CD14-positive monocyte (primary cell): Measurements from ENCODE around the gene IL6R. TPM values are rescaled to one million over a fixed set of nuclear protein-coding genes. Genes with fewer than 3 reads are reported as not detected.
A peak's percentile ranks its signal among the peaks of the same experiment; 100 is the strongest.

Source experiments
- DNase-seq, 3 donors: peaks; one replicate each; pipeline ENCODE4 v3.0.0-alpha.2; 2011 to 2022
- H2AFZ ChIP-seq: 2 replicates; pipeline ENCODE4 v1.6.0; 2012; ENCODE audit warnings: mild to moderate bottlenecking, low read depth, low read length, inconsistent platforms; ENCODE audit not compliant: insufficient read depth, poor library complexity, severe bottlenecking
- H3K27ac ChIP-seq, 2 donors: 1 replicate in 1 of 2; 2 replicates in 1 of 2; pipeline ENCODE4 v1.5.1; 2012 to 2013; ENCODE audit warnings: low read length in 2 of 2, control low read depth in 1 of 2, inconsistent platforms in 1 of 2, low read depth in 1 of 2, mild to moderate bottlenecking in 1 of 2
- H3K27me3 ChIP-seq, 2 donors: one replicate each; pipeline versions ENCODE4 v1.6.0 to v1.6.1; 2011 to 2013; ENCODE audit warnings: low read length in 2 of 2; ENCODE audit not compliant: control insufficient read depth in 2 of 2, insufficient read depth in 2 of 2
- H3K36me3 ChIP-seq, 2 donors: replicated peaks in 1 of 2; 1 replicate in 1 of 2; 2 replicates in 1 of 2; pipeline versions ENCODE4 v1.5.1 to v1.6.1; 2012 to 2013; ENCODE audit warnings: low read length in 2 of 2, control low read depth in 1 of 2, inconsistent platforms in 1 of 2, mild to moderate bottlenecking in 1 of 2; ENCODE audit not compliant: insufficient read depth in 2 of 2, control insufficient read depth in 1 of 2
- H3K4me1 ChIP-seq, 2 donors: 1 replicate in 1 of 2; 2 replicates in 1 of 2; pipeline versions ENCODE4 v1.5.1 to v1.6.1; 2012 to 2013; ENCODE audit warnings: low read length in 2 of 2, control low read depth in 1 of 2, inconsistent platforms in 1 of 2, mild to moderate bottlenecking in 1 of 2, moderate library complexity in 1 of 2; ENCODE audit not compliant: insufficient read depth in 2 of 2, control insufficient read depth in 1 of 2
- H3K4me2 ChIP-seq: replicated peaks from 2 replicates; pipeline ENCODE3; 2012; ENCODE audit warnings: low read length, moderate library complexity, mild to moderate bottlenecking; ENCODE audit not compliant: poor library complexity, severe bottlenecking; ENCODE audit errors: extremely low read depth
- H3K4me3 ChIP-seq, 3 experiments: fragments of 200-600 bp in 1 of 3; sonication (generic) in 1 of 3; replicated peaks in 1 of 3; 1 replicate in 2 of 3; 2 replicates in 1 of 3; pipeline ENCODE4 v1.5.1; 2011 to 2013; ENCODE audit warnings: low read length in 3 of 3, mild to moderate bottlenecking in 3 of 3, control low read depth in 2 of 3, low read depth in 2 of 3, inconsistent platforms in 1 of 3, moderate library complexity in 1 of 3
- H3K79me2 ChIP-seq: 2 replicates; pipeline ENCODE4 v1.6.0; 2012; ENCODE audit warnings: mild to moderate bottlenecking, control low read depth, inconsistent platforms, low read length, moderate library complexity; ENCODE audit not compliant: insufficient read depth
- H3K9ac ChIP-seq: 2 replicates; pipeline ENCODE4 v1.6.0; 2017; ENCODE audit warnings: low read length, mild to moderate bottlenecking; ENCODE audit not compliant: insufficient read depth, poor library complexity, severe bottlenecking
- H3K9me3 ChIP-seq, 2 donors: replicated peaks in 1 of 2; 1 replicate in 1 of 2; 2 replicates in 1 of 2; pipeline versions ENCODE4 v1.5.1 to v1.6.1; 2012 to 2013; ENCODE audit warnings: low read length in 2 of 2, control low read depth in 1 of 2; ENCODE audit not compliant: control insufficient read depth in 1 of 2, insufficient read depth in 1 of 2
- H4K20me1 ChIP-seq: 2 replicates; pipeline ENCODE4 v1.6.0; 2012; ENCODE audit warnings: mild to moderate bottlenecking, low read length, control low read depth, moderate library complexity; ENCODE audit not compliant: insufficient read depth
- H3K27ac Mint-ChIP-seq, 7 donors: one replicate each; pipeline ENCODE4 v1.8.0; 2020; ENCODE audit warnings: mild to moderate bottlenecking in 7 of 7, mixed read lengths in 7 of 7, moderate library complexity in 6 of 7, inconsistent platforms in 2 of 7
- H3K27me3 Mint-ChIP-seq, 3 donors: one replicate each; pipeline ENCODE4 v1.8.0; 2021 to 2022; ENCODE audit warnings: low read depth in 3 of 3, mild to moderate bottlenecking in 3 of 3, mixed read lengths in 3 of 3, moderate library complexity in 3 of 3, inconsistent platforms in 1 of 3
- H3K36me3 Mint-ChIP-seq, 2 donors: one replicate each; pipeline ENCODE4 v1.8.0; 2020; ENCODE audit warnings: mixed read lengths in 2 of 2, inconsistent platforms in 1 of 2, mild to moderate bottlenecking in 1 of 2
- H3K4me1 Mint-ChIP-seq: one replicate; pipeline ENCODE4 v1.8.0; 2020; ENCODE audit warnings: mild to moderate bottlenecking, mixed read lengths
- H3K4me3 Mint-ChIP-seq, 2 donors: one replicate each; pipeline ENCODE4 v1.8.0; 2020; ENCODE audit warnings: mild to moderate bottlenecking in 2 of 2, mixed read lengths in 2 of 2, moderate library complexity in 1 of 2
- H3K9me3 Mint-ChIP-seq, 7 donors: one replicate each; pipeline ENCODE4 v1.8.0; 2020 to 2022; ENCODE audit warnings: mixed read lengths in 7 of 7, mild to moderate bottlenecking in 6 of 7, moderate library complexity in 6 of 7, inconsistent platforms in 2 of 7
- WGBS: methylation state at CpG from one replicate; pipeline ENCODE4 v1.1.5; 2013; ENCODE audit warnings: missing lambda C conversion rate; ENCODE audit not compliant: insufficient coverage; 5-methylcytosine and 5-hydroxymethylcytosine counted together
- intact Hi-C, 2 donors: fragments of 100-400 bp; cut with micrococcal nuclease; formaldehyde crosslinking; loops; one replicate each; pipeline versions ENCODE4 v1.15.0 to v1.15.1; 2023
- polyA plus RNA-seq, 3 donors: library from polyadenylated mRNA; depleted of rRNA in 1 of 3; unstranded in 2 of 3; stranded (reverse) in 1 of 3; fragments of 300-500 nt in 2 of 3; fragments of >200 nt in 1 of 3; fragmentation: Illumina TruSeq in 2 of 3; gene quantifications; 1 replicate in 2 of 3; 2 replicates in 1 of 3; pipeline ENCODE4 v1.2.3, GENCODE V29; 2012 to 2021
- TF ChIP-seq, protein P1 (sequence below): fragments of 200-600 bp; IDR thresholded peaks from one replicate; pipeline ENCODE4 v1.8.0; 2022; ENCODE audit warnings: antibody characterized with exemption, mild to moderate bottlenecking

The IL6R gene
- polyA plus RNA-seq, 3 donors = 56.4 to 81.7 (median 62.1) TPM

DNA sequence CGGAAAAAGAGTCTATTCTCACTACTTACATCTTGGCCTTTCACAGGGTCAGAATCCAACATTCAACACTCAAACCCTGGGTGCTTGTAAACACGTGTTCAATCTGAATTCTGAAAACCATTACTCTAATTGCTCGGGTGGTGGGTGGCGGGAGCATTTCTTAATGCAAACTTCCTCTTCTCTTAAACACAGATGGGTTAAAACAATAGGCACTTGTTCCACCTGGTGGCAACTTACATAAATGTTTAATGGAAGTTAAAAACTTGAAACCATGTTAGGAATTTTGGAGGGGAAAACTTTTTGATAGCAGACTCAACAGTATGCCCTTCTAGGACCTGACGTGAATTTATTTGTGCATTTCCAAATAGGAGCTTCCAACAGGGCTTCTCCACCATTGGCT is 73.5 kb downstream of the IL6R start:
- no CpG with 5 or more reads among the region's 5 CpGs for WGBS

GRCh38 chr1:154479764-154480421 is 74.8 kb downstream of the IL6R start:
- no peak overlapping the region for H3K9ac ChIP-seq
- no peaks in the 10 kb centered on the region for H3K27me3 ChIP-seq
- peaks cover 18 to 40% of the 10 kb centered on the region in 2 donors for H3K4me1 ChIP-seq
- no peak overlapping the region for H3K4me2 ChIP-seq
- WGBS = 56% methylated on average over 2 of the region's 9 CpGs
- no peaks in the 10 kb centered on the region for H3K9me3 ChIP-seq
- Mint-ChIP-seq H3K36me3 (no peaks in the 10 kb centered on the region), H3K4me3 (no peak overlapping the region), H3K27me3 (peaks cover 0 to 2% (median 0%) of the 10 kb centered on the region in 3 donors), H3K4me1 (peaks cover 33% of the 10 kb centered on the region), H3K27ac (no peak overlapping the region), H3K9me3 (no peaks in the 10 kb centered on the region)
- no peak overlapping the region for H3K27ac ChIP-seq
- TF ChIP-seq, protein P1, sequence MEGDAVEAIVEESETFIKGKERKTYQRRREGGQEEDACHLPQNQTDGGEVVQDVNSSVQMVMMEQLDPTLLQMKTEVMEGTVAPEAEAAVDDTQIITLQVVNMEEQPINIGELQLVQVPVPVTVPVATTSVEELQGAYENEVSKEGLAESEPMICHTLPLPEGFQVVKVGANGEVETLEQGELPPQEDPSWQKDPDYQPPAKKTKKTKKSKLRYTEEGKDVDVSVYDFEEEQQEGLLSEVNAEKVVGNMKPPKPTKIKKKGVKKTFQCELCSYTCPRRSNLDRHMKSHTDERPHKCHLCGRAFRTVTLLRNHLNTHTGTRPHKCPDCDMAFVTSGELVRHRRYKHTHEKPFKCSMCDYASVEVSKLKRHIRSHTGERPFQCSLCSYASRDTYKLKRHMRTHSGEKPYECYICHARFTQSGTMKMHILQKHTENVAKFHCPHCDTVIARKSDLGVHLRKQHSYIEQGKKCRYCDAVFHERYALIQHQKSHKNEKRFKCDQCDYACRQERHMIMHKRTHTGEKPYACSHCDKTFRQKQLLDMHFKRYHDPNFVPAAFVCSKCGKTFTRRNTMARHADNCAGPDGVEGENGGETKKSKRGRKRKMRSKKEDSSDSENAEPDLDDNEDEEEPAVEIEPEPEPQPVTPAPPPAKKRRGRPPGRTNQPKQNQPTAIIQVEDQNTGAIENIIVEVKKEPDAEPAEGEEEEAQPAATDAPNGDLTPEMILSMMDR = peak; percentile 90
- no peaks in the 10 kb centered on the region for H4K20me1 ChIP-seq
- peak; percentile 69 to 77 (median 77) for DNase-seq
- H2AFZ ChIP-seq = no peak overlapping the region
- H3K36me3 ChIP-seq = no peaks in the 10 kb centered on the region
- H3K4me3 ChIP-seq = no peak overlapping the region
- H3K79me2 ChIP-seq = no peaks in the 10 kb centered on the region
- intact Hi-C loops = loop anchor here (1.0 to 10.0 kb wide), 7 partner anchors 38 to 405 kb away; partner anchors contain the start of gene IL6R (in 1 of the 2)

More for the DNA sequence above, 73.5 kb downstream of the IL6R start:
- intact Hi-C loops = loop anchor here (5.0 to 10.0 kb wide), 3 partner anchors 36 to 144 kb away; partner anchors contain the start of gene IL6R (in 1 of the 2)
- Mint-ChIP-seq H3K9me3 (no peaks in the 10 kb centered on the region), H3K27ac (peak overlapping the region in 2 of 7 donors; percentile 6 to 79), H3K27me3 (peaks cover 0 to 3% (median 0%) of the 10 kb centered on the region in 3 donors), H3K4me1 (peaks cover 27% of the 10 kb centered on the region), H3K4me3 (no peak overlapping the region), H3K36me3 (no peaks in the 10 kb centered on the region)
- no peak overlapping the region for H3K9ac ChIP-seq
- TF ChIP-seq, protein P1 = peak; percentile 64
- no peak overlapping the region for H3K27ac ChIP-seq
- H3K79me2 ChIP-seq = no peaks in the 10 kb centered on the region
- H3K4me2 ChIP-seq = no peak overlapping the region
- H2AFZ ChIP-seq = no peak overlapping the region
- H3K4me1 ChIP-seq = peaks cover 14 to 33% of the 10 kb centered on the region in 2 donors
- H4K20me1 ChIP-seq = no peaks in the 10 kb centered on the region
- H3K4me3 ChIP-seq = no peak overlapping the region
- no peaks in the 10 kb centered on the region for H3K27me3 ChIP-seq
- H3K36me3 ChIP-seq = no peaks in the 10 kb centered on the region
- peak; percentile 50 to 77 (median 62) for DNase-seq
- no peaks in the 10 kb centered on the region for H3K9me3 ChIP-seq
